ENCODE data around the gene ADCK1. TPM values are rescaled to one million over a fixed set of nuclear protein-coding genes. Genes with fewer than 3 reads are reported as not detected.

ADCK1 gene
- total and polyA plus RNA-seq, 8 donors: 0.58 to 39.1 (median 4.0) TPM

GRCh38 chr14:77844802-77845201 is 44.9 kb downstream of the ADCK1 start:
- no peak for DNase-seq
- Histone ChIP-seq H3K4me3 (no peak overlapping the region), H3K9me3 (no peaks in the 10 kb centered on the region), H3K27ac (no peak overlapping the region), H3K4me1 (no peaks in the 10 kb centered on the region), H3K36me3 (no peaks in the 10 kb centered on the region), H3K27me3 (no peaks in the 10 kb centered on the region)
- TF ChIP-seq POLR2AphosphoS5 (IDR thresholded peaks at IDR 0.05) (no peak), CTCF (IDR thresholded peaks at IDR 0.05) (no peak), EP300 (IDR thresholded peaks at IDR 0.05) (no peak), POLR2A (IDR thresholded peaks at IDR 0.05) (no peak)
- WGBS, 5 donors: 65 to 85% (median 75%) methylated on average over 4 of the region's 4 CpGs
- intact Hi-C loops (cut with DNase I; ENCODE audit: low total_unique reads): no loop called here

GRCh38 chr14:77848031-77848430 is 48.1 kb downstream of the ADCK1 start:
- intact Hi-C loops (cut with DNase I; ENCODE audit: low total_unique reads): no loop called here
- Histone ChIP-seq H3K27ac (no peak overlapping the region), H3K27me3 (no peaks in the 10 kb centered on the region), H3K36me3 (no peaks in the 10 kb centered on the region), H3K4me3 (no peak overlapping the region), H3K9me3 (no peaks in the 10 kb centered on the region), H3K4me1 (no peaks in the 10 kb centered on the region)
- DNase-seq: no peak
- TF ChIP-seq CTCF (IDR thresholded peaks at IDR 0.05) (no peak), EP300 (IDR thresholded peaks at IDR 0.05) (no peak), POLR2A (IDR thresholded peaks at IDR 0.05) (no peak), POLR2AphosphoS5 (IDR thresholded peaks at IDR 0.05) (no peak)
- 81 to 87% (median 86%) methylated on average over 3 of the region's 3 CpGs for WGBS, 5 donors

- TF ChIP-seq POLR2A (IDR thresholded peaks at IDR 0.05): no peak
- TF ChIP-seq EP300 (IDR thresholded peaks at IDR 0.05): no peak
- TF ChIP-seq CTCF (IDR thresholded peaks at IDR 0.05): no peak
- no peak for TF ChIP-seq POLR2AphosphoS5 (IDR thresholded peaks at IDR 0.05)
- DNase-seq: no peak
- intact Hi-C loops (cut with DNase I; ENCODE audit: low total_unique reads): no loop called here
- no peak overlapping the region for H3K4me3 ChIP-seq
- no peaks in the 10 kb centered on the region for H3K9me3 ChIP-seq
- H3K4me1 ChIP-seq: no peaks in the 10 kb centered on the region
- H3K27ac ChIP-seq: no peak overlapping the region
- no peaks in the 10 kb centered on the region for H3K27me3 ChIP-seq
- WGBS, 5 donors: 83 to 93% (median 91%) methylated on average over 1 of the region's 1 CpG
- no peaks in the 10 kb centered on the region for H3K36me3 ChIP-seq
Observed at GRCh38 chr14:77849711-77850110, 49.8 kb downstream of the ADCK1 start.

- H3K4me1 ChIP-seq: no peaks in the 10 kb centered on the region
- intact Hi-C loops (cut with DNase I; ENCODE audit: low total_unique reads): no loop called here
- H3K27ac ChIP-seq: no peak overlapping the region
- TF ChIP-seq POLR2AphosphoS5 (IDR thresholded peaks at IDR 0.05) (no peak), POLR2A (IDR thresholded peaks at IDR 0.05) (no peak), EP300 (IDR thresholded peaks at IDR 0.05) (no peak), CTCF (IDR thresholded peaks at IDR 0.05) (no peak)
- DNase-seq: no peak
- no peaks in the 10 kb centered on the region for H3K27me3 ChIP-seq
- peaks cover 0 to 2% (median under 1%) of the 10 kb centered on the region in 4 donors for H3K36me3 ChIP-seq
- H3K9me3 ChIP-seq: no peaks in the 10 kb centered on the region
- H3K4me3 ChIP-seq: no peak overlapping the region
Observed at GRCh38 chr14:77853919-77854318, 54.0 kb downstream of the ADCK1 start.
